Mucosa of descending colon (tissue), 3 donors: ENCODE results near the gene PNPLA7. TPM values are rescaled to one million over a fixed set of nuclear protein-coding genes. Genes with fewer than 3 reads are reported as not detected.
"Not testable (repeated sequence)": the region's sequence is repeated elsewhere in the genome, so short reads cannot be mapped to it uniquely, and the experiment has no call there.

Experiments used
- ATAC-seq: fragments of 200-7000 bp; cut with Tn5 transposase; one replicate; pipeline ENCODE4 v1.9.1; 2020; ENCODE audit warnings: mild to moderate bottlenecking, moderate library complexity
- DNase-seq, 3 donors: peaks; one replicate each; pipeline ENCODE4 v3.0.0-alpha.2; 2020
- H3K36me3 ChIP-seq: fragments of 200-600 bp; one replicate; pipeline ENCODE4 v1.8.0; 2021; ENCODE audit warnings: low read depth, mild to moderate bottlenecking
- H3K4me1 ChIP-seq: fragments of 200-600 bp; one replicate; pipeline ENCODE4 v1.8.0; 2021; ENCODE audit warnings: low read depth, mild to moderate bottlenecking
- H3K4me3 ChIP-seq: fragments of 200-600 bp; one replicate; pipeline ENCODE4 v1.8.0; 2021; ENCODE audit warnings: mild to moderate bottlenecking
- H3K9me3 ChIP-seq: fragments of 200-600 bp; one replicate; pipeline ENCODE4 v1.8.0; 2021; ENCODE audit warnings: mild to moderate bottlenecking
- intact Hi-C, 2 donors: fragments of 100-400 bp; cut with DNase I in 1 of 2; cut with micrococcal nuclease in 1 of 2; formaldehyde crosslinking; loops; one replicate each; pipeline versions ENCODE4 v1.11.0 to v1.11.1; 2022; cut with DNase I, micrococcal nuclease
- total RNA-seq, 3 donors: library from RNA; stranded (reverse); fragmentation: NEBNext Ultra II Directional in 2 of 3; extraction: Animal tissue kit (Norgen Biotek cat#: 25700) in 2 of 3; gene quantifications; one replicate each; pipeline versions ENCODE4 v1.2.1 to v1.2.4, GENCODE V29; 2021 to 2023
- TF ChIP-seq, protein P1 (sequence below): fragments of 200-600 bp; IDR thresholded peaks from one replicate; pipeline ENCODE4 v1.8.0; 2022; ENCODE audit warnings: antibody characterized with exemption, mild to moderate bottlenecking
- donor health status: DM: no; HTN: no; CAD: no; lungs with moderate emphysema.
- donor health status: DM: no; HTN: no; CAD: no.
- donor health status: DM: no; HTN: yes; CAD: no.

The PNPLA7 gene
- total RNA-seq, 3 donors from 2014 or later = 16.7 to 27.4 (median 17.2) TPM

DNA sequence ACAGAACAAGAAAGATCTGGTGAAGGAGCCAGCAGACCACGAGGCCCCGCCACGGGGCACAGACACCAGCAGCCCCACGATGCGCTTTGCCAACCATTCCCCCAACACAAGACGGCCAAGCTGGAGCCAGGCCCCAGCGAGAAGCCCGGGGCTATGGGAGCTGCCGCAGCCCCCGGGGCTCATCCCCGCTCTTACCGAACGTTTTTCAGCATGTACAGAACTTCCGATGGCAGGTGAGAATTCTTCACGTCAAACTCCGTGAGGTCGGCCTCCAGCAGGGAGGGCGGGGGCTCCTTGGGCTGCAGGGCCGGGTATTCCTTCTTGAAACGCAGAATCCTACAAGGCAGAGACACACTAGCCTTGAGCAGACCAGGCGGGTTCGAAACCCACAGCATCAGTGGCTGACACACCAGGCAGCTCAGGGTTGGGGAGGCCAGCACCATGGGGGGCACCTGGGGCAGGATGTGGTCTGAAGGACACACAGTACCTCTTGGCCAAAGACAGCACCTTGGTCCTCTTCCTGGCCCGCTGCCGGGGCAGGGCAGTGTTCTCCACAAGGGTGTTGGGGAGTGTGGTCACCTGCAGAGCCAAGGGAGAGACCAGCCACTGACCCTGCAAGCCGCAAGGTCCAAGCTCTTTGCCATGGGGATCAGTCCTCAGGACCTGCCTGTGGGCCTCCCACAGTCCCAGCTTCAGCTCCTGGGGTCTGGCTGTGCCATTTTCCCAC, 6.8 kb downstream of the PNPLA7 start:
- ATAC-seq (no peak), DNase-seq (no peak)
- Histone ChIP-seq H3K4me1 (no peaks in the 10 kb centered on the region), H3K36me3 (no peaks in the 10 kb centered on the region), H3K4me3 (no peak overlapping the region), H3K9me3 (peaks cover 3% of the 10 kb centered on the region)
- TF ChIP-seq, protein P1, sequence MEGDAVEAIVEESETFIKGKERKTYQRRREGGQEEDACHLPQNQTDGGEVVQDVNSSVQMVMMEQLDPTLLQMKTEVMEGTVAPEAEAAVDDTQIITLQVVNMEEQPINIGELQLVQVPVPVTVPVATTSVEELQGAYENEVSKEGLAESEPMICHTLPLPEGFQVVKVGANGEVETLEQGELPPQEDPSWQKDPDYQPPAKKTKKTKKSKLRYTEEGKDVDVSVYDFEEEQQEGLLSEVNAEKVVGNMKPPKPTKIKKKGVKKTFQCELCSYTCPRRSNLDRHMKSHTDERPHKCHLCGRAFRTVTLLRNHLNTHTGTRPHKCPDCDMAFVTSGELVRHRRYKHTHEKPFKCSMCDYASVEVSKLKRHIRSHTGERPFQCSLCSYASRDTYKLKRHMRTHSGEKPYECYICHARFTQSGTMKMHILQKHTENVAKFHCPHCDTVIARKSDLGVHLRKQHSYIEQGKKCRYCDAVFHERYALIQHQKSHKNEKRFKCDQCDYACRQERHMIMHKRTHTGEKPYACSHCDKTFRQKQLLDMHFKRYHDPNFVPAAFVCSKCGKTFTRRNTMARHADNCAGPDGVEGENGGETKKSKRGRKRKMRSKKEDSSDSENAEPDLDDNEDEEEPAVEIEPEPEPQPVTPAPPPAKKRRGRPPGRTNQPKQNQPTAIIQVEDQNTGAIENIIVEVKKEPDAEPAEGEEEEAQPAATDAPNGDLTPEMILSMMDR = no peak
- intact Hi-C loops = no loop called here

- H3K36me3 ChIP-seq = no peaks in the 10 kb centered on the region
- intact Hi-C loops = no loop called here
- DNase-seq = no peak
- no peak for ATAC-seq
- no peak overlapping the region for H3K4me3 ChIP-seq
- TF ChIP-seq, protein P1 = no peak
- no peaks in the 10 kb centered on the region for H3K4me1 ChIP-seq
- peaks cover 3% of the 10 kb centered on the region for H3K9me3 ChIP-seq
Observed at GRCh38 chr9:137542486-137542885, 7.7 kb downstream of the PNPLA7 start.

- intact Hi-C loops = no loop called here
Observed at GRCh38 chr9:137540536-137540935, 9.7 kb downstream of the PNPLA7 start.

GRCh38 chr9:137538058-137538457, 12.1 kb downstream of the PNPLA7 start:
- no peak for ATAC-seq
- no peaks in the 10 kb centered on the region for H3K36me3 ChIP-seq
- peak in 1 of 3 donors; percentile 39 for DNase-seq
- intact Hi-C loops = no loop called here
- H3K9me3 ChIP-seq = no peaks in the 10 kb centered on the region
- TF ChIP-seq, protein P1 = no peak
- no peak overlapping the region for H3K4me3 ChIP-seq
- H3K4me1 ChIP-seq = peaks cover 6% of the 10 kb centered on the region

More at GRCh38 chr9:137540536-137540935, 9.7 kb downstream of the PNPLA7 start:
- Histone ChIP-seq H3K4me1 (no peaks in the 10 kb centered on the region), H3K9me3 (no peaks in the 10 kb centered on the region), H3K4me3 (no peak overlapping the region), H3K36me3 (no peaks in the 10 kb centered on the region)
- DNase-seq (no peak), ATAC-seq (no peak)
- TF ChIP-seq, protein P1 = no peak

DNA sequence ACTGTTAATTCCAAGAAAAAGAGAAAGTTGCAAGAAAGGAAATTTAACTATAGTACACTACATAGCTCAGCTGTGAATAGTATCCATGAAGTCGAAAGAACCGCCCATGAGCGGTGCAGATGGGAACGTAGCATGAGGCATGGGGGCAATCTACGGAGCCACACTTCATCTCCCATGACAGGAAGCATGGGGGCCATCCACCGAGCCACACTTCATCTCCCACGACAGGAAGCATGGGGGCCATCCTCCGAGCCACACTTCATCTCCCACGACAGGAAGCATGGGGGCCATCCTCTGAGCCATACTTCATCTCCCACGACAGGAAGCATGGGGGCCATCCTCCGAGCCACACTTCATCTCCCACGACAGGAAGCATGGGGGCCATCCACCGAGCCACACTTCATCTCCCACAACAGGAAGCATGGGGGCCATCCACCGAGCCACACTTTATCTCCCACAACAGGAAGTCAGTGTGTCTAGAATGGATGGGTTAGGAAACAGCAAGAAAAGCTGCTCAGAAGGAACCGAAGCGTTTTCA, 13.5 kb downstream of the PNPLA7 start:
- H3K4me1 ChIP-seq, intact Hi-C loops, ATAC-seq, H3K4me3 ChIP-seq, H3K9me3 ChIP-seq, H3K36me3 ChIP-seq: not testable (repeated sequence)
- DNase-seq = peak in 1 of 3 donors; percentile 38

- intact Hi-C loops = no loop called here
- peaks cover 6% of the 10 kb centered on the region for H3K4me1 ChIP-seq
- no peaks in the 10 kb centered on the region for H3K9me3 ChIP-seq
- DNase-seq (no peak), ATAC-seq (no peak)
- TF ChIP-seq, protein P1 = no peak
- H3K4me3 ChIP-seq = no peak overlapping the region
- H3K36me3 ChIP-seq = no peaks in the 10 kb centered on the region
Observed at GRCh38 chr9:137535120-137535428, 15.1 kb downstream of the PNPLA7 start.
